Right lung (tissue), 5 donors: ENCODE data around the gene PRDM12. TPM values are rescaled to one million over a fixed set of nuclear protein-coding genes. Genes with fewer than 3 reads are reported as not detected.

Experiments used
- DNase-seq, 2 donors: peaks; one replicate each; pipeline ENCODE4 v3.0.0-alpha.2; 2013
- polyA plus RNA-seq, 5 donors: library from polyadenylated mRNA; unstranded; fragments of 120-200 nt; gene quantifications; one replicate each; pipeline versions ENCODE4 v1.2.1 to v1.2.3, GENCODE V29; 2013; ENCODE audit warnings: inconsistent platforms in 1 of 5, low replicate concordance in 1 of 5; ENCODE audit not compliant: insufficient read length in 5 of 5, insufficient read depth in 1 of 5

PRDM12 gene
- polyA plus RNA-seq, 5 donors: not detected

DNA sequence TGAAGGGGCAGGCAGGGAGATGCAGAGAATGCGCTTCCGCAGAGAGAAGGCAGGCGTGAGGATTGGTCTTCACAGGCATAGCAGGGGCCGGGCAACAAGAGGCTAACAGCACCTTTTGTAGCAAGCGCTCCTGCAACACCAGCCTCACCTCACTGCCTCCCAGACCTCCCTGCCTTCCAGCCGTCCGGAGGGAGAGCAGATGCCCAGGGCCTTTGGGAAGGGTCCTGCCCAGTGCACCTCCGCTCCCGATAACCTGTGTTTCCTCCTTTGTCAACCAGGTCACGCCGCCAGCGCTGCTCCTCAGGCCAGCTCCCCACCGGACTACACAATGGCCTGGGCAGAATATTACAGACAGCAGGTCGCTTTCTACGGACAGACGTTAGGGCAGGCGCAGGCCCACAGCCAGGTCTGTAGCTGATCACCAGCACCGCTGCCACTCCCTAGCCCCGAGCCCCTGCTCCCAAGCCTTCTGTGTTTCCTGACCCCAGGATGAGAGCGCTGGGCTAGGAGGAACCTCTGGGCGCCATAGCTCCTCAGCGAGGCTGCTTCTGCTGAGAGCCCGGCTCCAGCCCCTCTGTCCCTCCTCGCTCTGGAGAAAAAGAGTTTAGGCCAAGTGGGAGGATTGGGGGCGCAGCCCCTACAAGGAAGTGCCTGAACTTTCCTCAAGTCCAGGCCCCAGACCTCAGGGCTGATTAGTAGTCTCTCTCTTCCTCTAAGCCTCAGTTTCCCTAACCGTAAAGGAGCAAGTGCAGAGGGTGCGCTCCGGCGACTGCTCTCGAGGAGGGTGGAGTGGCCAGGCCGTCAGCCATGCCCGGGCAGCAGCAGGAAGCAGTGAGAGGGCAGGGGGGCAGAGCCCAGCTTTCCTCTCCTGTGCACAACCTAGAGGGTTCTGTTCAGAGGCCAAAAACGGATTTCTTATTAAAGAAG is 28.4 kb upstream of the PRDM12 start:
- no peak for DNase-seq

DNA sequence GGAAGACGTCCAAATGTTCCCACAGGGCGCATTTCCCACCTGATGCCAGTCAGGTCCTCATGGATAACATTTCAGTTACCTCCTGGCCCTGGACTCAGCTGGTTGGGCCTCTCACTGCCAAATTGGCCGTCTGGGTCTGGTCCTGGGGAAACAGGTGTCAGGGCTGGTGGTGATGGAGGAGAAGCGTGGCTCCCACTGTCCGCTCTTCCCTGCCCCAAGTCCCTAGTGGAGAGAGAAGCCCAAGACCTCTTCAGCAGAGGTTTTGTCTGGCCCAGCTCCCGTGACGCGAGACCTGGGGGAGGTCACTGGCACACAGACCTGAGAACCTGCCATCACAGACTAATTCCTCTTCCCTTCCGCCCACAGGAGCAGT is 27.8 kb upstream of the PRDM12 start:
- no peak for DNase-seq

DNA sequence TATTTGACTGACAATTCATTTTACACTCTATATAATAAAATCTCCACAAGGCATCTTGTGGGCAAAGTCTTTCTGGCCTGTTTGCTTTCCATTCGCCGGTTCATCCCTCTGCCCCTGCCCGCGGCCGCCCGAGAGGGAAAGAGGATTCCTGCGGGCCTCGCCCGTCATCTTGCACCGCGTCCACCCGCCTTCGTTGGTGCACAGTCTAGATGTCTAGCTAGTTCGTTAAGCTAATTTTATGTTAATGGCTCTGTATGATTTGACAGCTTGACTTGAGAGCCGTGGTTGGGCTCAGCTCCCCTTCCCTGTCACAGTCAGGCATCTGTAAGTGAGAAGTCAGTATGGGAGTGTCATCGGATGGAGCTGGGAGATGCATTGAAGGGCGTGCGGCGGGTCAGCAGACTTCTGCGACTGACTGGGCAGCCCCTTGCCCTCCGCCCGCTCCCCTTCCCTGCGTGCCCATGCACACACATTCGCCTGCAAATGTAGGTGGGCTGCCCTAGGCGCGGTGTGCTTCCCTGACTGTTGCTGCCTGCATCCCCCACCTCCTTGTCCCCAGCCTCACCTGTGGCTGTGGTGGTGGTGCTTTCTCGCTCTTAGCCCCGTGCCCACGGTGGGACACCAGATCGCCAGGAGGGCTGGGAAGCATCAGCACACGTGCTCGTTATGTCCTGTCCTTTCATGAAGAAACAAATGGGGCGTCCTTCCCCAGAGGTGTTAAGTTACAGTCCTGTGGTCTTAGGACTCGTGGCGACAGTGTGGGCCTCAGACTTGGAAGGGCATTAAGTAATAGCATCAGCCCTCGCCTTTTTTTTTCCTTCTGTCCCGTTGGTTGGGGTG is 25.9 kb upstream of the PRDM12 start:
- no peak for DNase-seq

DNA sequence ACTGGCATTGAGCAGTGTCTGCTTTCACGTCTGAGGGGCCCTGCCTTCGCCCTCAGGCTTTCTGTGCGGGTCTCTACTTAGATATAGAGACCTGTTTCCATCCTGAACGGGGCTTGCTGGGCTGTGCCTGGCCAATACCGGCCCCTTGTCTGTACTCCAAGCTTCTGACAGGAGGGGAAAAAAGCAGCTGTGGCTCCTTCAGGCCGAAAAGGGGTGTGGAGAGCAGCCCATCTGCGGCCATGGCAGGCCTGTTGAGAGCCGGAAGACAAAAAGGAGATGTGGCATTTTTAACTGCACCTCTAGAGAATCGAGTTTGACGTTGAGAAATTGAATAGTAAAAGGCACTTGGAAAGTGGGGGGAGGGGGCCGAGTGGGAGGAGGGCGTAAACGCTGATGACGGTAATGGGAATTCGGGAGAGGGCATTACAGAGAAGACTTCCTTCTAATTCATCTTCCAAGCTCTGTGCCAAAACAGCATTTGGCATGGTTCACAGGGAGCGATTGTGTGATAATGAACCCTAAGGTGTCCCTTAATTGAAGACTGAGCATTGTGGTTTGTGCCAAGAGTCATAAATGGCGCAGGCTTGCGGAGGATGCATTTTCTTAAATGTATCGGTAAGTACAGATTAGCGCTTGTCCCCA is 25.1 kb upstream of the PRDM12 start:
- DNase-seq: no peak

DNA sequence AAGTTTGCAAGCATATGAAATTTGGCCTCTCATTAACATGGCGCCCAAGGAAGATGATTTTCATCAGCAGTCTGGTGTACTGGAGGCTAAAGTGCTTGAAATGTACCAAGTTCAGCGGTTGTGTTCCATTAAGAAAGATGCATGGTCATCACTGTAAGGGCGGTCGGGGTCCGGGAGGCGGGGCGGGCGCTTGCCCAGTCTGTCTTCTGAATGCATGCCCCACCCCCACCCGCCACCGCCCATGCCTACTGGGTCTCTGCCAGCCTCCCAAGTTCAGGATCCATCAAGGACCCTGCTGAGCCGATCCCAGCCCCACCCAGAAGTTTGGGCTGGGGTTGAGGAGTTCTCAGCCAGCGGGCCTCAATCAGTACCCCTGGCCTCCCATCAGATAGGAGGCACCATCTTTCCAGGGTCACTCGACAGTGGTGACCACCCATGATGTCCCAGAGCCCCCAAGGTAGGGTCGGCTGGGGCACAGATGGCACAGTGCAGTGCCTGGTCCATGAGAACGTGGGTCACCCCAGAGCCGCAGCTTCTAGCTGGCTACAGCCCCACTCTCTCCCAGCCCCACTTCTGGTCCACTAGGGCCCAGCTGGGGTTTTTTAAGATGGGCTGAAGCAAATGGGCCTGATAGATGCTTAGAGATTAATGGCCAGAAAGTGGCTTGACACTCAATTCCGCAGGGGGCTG is 24.4 kb upstream of the PRDM12 start:
- no peak for DNase-seq

DNA sequence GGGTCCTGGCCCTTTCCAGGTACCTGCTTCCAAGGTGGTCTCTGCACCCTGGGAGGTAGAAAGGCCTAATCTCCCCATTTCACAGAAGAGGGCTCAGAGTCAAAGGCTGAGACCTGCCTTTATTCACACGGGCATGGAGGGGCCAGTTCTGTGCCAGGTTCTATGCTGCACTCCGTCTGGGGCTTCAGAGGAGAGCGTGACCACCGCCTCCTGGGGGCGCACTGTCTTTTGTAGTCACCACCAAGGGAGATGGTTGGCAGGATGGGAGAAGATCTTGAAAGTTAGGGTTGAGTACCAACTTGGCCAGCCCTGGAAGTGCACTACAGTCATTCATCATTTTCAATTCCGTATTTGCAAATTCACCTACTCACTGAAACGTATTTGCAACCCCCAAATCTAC is 23.7 kb upstream of the PRDM12 start:
- no peak for DNase-seq

DNA sequence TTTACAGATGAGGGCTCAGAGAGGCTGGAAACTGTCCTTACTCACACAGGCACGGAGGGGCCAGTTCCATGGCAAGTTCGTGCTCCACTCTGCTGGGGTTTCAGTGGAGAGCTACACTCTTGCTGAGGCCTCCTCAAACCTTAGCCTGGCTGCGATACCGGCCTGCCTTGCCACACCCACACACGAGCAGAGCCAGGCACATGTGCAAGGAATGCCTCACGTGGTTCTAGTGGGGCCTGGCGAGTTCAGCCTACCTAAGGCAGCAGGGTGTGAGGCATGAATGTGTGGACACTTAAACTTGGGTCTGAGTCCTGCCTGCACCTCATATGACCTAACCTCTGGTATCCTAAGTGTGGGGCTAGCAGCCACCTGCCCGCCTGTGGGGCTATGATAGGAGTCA is 21.5 kb upstream of the PRDM12 start:
- DNase-seq: no peak

DNA sequence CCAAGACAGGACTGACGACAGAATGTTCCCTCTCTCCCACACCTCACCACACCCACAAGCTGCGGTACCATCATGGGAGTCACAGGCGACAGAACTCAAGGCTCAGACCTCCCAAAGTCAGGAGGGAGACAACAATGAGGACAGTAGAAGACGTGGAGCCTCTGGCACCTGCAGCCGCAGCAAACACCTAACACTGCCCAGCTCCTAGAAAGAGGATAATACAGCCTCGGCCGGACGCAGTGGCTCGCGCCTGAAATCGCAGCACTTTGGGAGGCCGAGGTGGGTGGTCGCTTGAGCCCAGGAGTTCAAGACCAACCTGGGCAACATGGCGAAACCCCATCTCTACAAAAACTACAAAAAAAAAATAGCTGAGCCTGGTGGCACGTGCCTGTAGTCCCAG is 13.2 kb upstream of the PRDM12 start:
- no peak for DNase-seq

DNA sequence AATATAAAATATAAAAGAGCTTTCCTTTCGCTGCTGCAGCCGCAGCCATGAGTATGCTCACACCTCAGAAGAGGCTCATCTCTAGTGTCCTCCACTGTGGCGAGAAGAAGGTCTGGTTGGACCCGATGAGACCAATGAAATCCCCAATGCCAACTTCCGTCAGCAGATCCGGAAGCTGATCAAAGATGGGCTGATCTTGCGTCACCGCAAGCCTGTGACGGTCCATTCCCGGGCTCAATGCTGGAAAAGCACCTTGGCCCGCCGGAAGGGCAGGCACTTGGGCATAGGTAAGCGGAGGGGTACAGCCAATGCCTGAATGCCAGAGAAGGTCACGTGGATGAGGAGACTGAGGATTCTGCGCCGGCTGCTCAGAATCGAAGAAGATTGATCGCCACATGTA is 12.6 kb upstream of the PRDM12 start:
- no peak for DNase-seq

DNA sequence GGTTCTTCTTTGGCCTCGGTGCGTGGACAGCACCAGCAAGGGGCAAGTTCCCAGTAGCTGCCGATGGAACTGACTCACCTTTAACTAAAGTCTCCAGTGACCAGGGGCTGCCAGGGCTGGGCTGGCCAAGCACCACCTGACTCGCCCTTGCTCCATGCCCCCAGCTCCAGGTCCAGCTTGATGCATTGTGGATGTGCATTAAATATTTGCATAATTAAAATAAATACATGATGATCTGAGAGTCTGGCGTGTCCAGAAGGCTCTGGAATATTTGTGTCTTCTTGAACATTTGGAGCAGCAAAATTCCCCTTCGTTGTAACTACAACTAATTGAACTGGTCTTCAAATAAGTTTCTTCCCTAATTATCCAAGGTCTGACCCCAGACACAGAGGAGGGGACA is 9.5 kb upstream of the PRDM12 start:
- DNase-seq: no peak

DNA sequence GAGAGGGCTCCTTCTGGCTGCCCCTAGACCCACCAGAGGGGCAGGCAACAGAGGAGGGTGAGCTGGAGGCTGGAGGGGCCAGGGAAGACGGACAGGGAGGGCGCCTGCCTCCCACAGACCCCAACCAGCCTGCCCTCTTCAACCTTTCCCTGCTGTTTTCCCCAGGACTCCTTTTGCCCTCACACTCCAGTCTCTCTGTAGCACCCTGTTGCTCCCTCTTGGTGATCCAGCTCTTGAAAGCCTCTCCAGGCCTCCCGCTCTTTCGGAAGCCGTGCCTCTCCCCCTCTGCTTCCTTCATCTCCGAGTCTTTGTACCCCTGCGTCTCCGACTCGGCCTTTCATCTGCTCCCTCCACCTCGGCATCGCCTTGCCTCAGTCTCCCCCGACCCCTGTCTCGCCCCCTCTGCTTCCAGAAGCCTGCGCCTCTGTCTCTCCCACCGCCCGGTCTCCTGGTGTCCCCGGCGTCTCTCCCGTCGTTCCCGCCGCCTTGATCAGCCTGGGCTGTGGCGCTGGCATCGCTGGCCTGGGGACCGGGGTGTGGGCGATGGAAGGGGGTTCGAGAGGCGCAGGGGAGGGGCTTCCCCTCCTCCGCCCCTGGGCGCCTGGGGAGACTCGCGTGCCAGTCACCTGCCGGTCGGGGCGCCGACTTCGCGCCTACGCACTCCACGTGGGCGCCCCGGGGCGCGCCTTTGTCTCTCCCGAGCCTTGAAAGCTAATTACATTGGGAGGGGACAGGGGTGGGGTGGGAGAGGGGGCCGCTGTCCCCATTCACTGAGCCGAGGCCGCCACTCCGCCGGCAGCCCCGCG is 5.3 kb upstream of the PRDM12 start:
- DNase-seq: no peak

DNA sequence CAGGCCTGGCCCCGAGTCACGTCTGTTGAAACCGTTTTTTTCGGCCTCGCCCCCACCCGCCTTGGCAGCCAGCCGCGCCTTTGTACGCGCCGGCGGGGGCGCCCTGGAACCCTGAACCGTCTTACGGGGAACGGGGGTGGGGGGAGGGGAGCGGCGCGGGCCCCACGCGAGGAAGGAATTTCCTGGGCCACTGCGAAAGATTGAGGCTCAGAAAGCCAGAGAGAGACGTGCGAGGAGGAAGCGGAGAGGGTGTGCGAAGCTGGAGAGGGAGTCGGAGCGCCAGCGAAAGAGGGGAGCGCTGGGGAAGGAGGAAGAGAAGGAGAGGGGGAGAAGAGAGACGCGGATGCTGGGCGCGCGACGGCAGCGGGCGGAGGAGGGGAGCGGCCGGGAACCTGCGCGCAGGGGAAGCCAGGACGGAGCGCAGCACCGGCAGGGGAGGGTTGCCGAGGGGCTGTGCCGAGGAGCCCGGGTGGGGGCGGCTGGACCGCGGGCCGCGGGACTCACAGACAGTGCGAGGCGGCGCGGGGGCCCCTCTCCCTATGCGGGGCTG is 4.6 kb upstream of the PRDM12 start:
- DNase-seq: no peak

DNA sequence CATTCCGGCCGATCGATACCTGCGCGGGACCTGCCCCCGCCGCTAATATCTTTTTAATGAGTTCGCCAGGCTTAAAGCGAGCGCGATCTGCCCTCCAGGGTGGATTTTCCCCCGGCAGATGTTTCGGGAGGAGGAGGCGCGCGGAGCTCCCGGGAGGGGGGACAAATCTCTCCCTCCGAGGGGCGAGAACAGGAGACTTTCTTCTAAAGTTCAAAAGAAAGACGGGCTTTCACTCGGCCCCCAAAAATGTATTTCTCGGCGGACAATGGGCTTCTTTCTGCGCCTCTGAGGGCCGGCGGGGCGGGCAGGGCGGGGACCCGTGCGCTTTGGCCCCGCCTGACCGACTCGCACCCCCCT is 4.1 kb upstream of the PRDM12 start:
- no peak for DNase-seq

DNA sequence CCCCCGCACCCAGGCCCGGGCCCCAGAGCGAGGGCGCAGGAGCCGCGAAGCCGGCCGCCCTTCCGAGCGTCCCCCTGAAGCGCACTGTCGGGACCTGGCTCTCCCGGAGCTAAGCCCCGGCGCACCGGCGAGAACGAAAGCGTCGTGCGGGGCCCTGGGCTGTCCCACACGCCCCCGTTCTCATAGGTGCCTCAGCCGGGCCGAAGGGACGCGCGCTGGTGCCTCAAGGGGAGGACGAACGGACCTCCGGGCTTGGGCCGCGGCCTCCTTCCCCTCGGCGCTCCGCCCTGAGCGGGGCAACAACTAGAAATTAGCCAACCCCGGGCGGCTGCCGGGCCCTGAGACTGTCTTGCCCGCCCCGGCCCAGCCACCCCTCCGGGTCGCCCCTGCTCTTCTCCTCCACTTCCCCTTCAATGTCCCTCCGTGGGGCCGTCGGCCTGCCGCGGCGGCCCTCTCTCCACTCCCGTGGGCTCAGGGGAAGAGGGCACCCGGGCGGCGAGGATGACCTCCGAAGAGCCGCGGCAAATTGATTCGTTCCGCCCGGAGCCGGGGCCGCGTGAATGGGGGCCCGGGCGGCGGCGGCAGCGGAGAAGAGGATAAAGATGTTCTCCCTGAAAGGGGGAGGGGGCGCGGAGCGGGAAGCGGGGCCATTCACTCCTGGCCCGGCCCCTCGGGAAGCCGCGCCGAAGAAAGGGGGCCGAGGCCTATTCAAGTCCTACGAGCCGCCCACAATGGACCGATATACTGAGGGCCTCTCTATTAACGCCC is 3.5 kb upstream of the PRDM12 start:
- DNase-seq: no peak

DNA sequence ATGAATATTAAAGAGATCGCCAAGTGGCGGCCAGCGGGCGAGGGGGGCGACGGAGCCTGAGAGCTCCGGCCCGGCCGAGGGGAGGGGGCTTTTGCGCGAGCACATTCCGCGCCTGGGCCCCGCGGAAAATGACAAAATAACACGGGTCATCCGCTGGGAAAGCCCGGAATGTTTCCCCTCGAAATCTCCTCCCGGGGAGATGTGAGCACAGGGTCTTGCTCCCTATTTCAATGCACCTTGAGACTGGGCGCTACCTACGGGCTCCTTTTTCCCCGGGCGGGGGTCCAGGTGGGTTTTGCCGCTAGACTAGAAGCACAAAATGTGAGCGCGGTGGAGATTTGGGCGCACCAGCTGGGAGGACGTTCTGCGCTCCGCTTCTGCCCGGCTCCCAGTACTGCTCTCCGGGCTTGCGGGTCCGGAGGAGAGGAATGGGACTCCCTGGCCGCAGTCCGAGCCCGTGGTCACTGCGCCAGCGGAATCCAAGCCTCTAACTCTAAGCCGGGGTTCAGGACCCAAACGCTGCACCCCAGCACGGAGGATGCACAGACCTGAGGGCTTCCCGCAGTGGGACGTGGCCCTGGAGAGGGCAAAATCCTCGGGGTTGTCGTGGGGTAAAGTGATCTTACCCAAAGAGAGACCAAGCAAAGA is 2.8 kb upstream of the PRDM12 start:
- DNase-seq: no peak

DNA sequence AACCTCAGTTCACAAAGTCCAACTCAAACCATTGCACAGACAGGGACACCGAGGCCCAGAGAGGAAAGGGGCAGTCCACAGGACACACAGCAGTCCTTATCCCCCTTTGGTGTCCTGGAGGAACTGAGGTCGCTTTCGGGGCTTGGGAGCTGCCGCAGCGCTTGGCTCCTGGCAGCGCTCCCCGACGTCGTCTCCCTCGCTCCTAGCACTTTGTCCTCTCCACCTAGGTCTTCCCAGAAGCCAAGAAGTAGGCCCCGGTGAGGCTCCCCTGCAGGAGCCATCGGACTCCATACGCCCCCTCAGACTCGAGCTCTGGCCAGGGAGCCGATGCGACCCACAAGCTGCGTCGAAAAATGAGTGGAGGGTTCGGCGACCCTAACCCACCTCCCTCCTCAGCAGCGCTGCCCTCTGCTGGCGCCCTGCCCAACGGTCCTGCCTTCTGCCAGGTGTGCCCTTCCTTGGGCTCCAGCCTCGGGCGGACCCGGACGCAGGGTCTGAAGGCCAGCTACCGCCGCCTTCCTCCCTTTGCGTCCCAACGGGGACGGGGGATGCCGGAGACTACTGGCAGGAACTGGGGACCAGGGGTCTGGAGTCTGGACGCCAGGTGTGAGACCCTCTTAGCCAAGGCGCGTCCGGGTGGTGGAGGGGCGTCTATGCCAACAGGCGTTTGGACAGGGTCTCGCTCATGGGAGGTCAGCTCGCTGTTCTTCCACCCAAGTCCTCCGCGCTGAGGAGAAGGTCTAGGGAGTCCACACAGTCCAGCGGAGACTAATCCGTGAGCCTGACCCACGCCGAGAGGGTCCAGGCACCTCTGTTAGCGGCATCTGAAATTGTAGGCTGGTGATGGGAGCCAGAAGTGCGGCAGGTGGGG is 2.1 kb upstream of the PRDM12 start:
- DNase-seq: no peak

DNA sequence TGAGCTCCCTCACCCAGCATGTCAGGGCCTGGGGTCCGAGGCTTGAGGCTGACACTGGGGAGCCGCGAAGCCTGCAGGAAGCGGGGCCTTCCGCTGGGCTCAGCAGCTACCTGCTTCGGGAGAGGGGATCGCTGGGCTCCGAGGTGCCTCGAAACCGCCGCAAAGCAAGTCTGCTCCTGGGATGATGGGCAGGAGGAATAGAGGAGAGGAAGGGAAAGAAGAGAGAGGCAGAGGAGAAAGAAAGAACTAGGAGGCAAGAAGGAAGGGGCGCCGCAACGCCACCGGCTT is 1.5 kb upstream of the PRDM12 start:
- no peak for DNase-seq

DNA sequence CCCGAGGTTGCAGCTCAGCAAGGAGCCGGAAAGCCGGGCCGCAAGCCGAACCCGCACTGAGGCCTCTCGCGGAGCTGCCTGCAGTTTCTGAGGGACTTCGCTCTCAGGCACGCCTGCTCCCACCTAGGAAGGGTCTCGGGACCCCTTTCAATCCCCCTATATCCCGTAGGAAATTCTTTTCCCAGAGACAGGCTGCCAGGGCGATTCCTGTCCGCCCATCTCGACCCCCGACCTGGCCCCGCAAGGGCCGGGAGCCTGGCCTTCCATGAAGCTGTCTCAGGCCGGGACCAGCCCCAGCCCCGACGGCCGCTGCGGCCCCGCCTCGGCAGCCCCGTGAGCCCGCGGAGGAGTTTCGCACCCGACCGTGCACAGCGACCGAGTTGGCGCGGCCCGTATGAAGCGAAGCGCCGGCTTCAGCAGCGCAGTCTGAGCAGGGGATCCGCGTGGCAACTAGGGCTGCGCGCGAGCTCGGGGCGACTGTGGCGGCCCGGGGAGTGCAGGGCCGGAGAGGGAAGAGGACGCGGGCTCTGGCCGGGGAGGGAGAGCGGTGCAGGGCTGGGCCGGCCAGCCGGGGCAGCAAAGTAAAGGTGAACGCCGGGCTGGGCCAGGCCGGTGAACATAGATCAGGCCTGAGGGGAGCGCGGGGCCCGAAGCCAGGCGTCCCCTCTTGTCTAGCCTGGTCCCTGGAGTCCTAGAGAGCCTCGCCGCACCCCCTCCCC is 977 bp upstream of the PRDM12 start:
- DNase-seq: no peak
